Body of pancreas (tissue), 4 donors: ENCODE data around the gene MARS1. TPM values are rescaled to one million over a fixed set of nuclear protein-coding genes. Genes with fewer than 3 reads are reported as not detected.
A peak's percentile ranks its signal among the peaks of the same experiment; 100 is the strongest.
"Not testable (repeated sequence)": the region's sequence is repeated elsewhere in the genome, so short reads cannot be mapped to it uniquely, and the experiment has no call there.

Experiments
- ATAC-seq: fragments of 150-250 bp; one replicate; pipeline ENCODE4 v1.9.1; 2016
- DNase-seq, 4 donors: peaks; one replicate each; pipeline ENCODE4 v3.0.0-alpha.2; 2019
- H3K27ac ChIP-seq, 4 donors: fragments of 200-600 bp; sonication (generic); 1 replicate in 3 of 4; 2 replicates in 1 of 4; pipeline versions ENCODE4 v1.5.1 to v1.6.1; 2016 to 2019; ENCODE audit warnings: mild to moderate bottlenecking in 1 of 4, mixed read lengths in 1 of 4, moderate library complexity in 1 of 4
- H3K27me3 ChIP-seq, 2 donors: fragments of 200-600 bp; sonication (generic); one replicate each; pipeline ENCODE4 v1.6.0; 2016; ENCODE audit warnings: mild to moderate bottlenecking in 1 of 2
- H3K36me3 ChIP-seq, 2 donors: fragments of 200-600 bp; sonication (generic); replicated peaks in 1 of 2; 2 replicates each; pipeline ENCODE4 v1.5.1; 2016; ENCODE audit warnings: low read depth in 2 of 2; ENCODE audit not compliant: insufficient read depth in 1 of 2
- H3K4me1 ChIP-seq: fragments of 200-600 bp; sonication (generic); one replicate; pipeline ENCODE4 v1.6.0; 2016
- H3K4me3 ChIP-seq, 2 donors: fragments of 200-600 bp; sonication (generic); 1 replicate in 1 of 2; 2 replicates in 1 of 2; pipeline ENCODE4 v1.5.1; 2016 to 2019
- H3K9me3 ChIP-seq, 3 donors: fragments of 200-600 bp; sonication (generic); 1 replicate in 2 of 3; 2 replicates in 1 of 3; pipeline ENCODE4 v1.5.1; 2016
- POLR2A ChIP-seq, 3 donors: fragments of 450-650 bp; IDR thresholded peaks; one replicate each; pipeline ENCODE4 v1.6.1; 2016; ENCODE audit warnings: antibody characterized with exemption in 3 of 3, mild to moderate bottlenecking in 2 of 3
- WGBS, 2 donors: methylation state at CpG; one replicate each; pipeline ENCODE4 v1.1.5; 2017; 5-methylcytosine and 5-hydroxymethylcytosine counted together
- intact Hi-C: fragments of 100-400 bp; cut with DNase I; formaldehyde crosslinking; loops from one replicate; pipeline ENCODE4 v1.15.1; 2023
- total RNA-seq, 2 donors: library from RNA; depleted of rRNA; stranded (reverse); fragments of >200 nt; gene quantifications; one replicate each; pipeline ENCODE4 v1.1.0, GENCODE V29; 2016
- TF ChIP-seq, protein P1 (sequence below), 7 experiments: fragments of 450-650 bp in 4 of 7; fragments of 200-600 bp in 3 of 7; sonication (generic) in 3 of 7; IDR thresholded peaks; one replicate each; pipeline ENCODE4 v1.5.1; 2016 to 2019; ENCODE audit warnings: antibody characterized with exemption in 7 of 7

MARS1 gene
- total RNA-seq = 100 to 1,000 TPM in 1 of 2 donors, 10 to 100 TPM in 1; 61.7 to 103 TPM

DNA sequence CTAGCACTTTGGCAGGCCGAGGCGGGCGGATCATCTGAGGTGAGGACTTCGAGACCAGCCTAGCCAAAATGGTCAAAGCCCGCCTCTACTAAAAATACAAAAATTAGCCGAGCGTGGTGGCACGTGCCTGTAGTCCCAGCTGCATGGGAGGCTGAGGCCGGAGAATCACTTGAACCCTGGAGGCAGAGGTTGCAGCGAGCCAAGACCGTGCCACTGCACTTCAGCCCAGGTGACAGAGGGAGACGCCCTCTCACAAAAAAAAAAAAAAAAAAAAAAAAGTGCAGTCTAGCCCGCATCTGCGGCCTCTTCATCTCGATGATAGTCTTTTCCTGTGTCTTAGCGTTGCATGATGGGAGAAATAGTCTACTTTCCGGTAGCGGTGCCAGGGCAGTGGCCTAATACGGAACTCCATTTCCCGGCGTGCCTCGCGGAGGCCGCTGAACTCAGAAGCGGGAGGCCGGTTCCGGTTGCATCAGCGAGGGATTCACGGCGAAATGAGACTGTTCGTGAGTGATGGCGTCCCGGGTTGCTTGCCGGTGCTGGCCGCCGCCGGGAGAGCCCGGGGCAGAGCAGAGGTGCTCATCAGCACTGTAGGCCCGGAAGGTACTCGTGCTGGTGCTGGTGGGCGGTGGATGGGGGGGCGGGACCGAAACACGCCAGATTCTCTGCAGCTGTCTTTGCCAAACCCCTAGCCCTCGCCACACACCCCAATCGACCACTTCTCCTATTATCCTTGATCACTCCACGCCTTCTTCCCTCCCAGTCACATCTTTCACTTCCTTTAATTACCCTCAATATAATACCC is at the start of gene MARS1:
Gene MARS1, plus strand, starts transcription at position 472 of the 805 bp plus-strand sequence. Its CDS starts 23 bp downstream, at position 495.
- TF ChIP-seq POLR2A (IDR thresholded peaks at IDR 0.05) = peak; percentile 10 to 71 (median 71)
- TF ChIP-seq, protein P1, sequence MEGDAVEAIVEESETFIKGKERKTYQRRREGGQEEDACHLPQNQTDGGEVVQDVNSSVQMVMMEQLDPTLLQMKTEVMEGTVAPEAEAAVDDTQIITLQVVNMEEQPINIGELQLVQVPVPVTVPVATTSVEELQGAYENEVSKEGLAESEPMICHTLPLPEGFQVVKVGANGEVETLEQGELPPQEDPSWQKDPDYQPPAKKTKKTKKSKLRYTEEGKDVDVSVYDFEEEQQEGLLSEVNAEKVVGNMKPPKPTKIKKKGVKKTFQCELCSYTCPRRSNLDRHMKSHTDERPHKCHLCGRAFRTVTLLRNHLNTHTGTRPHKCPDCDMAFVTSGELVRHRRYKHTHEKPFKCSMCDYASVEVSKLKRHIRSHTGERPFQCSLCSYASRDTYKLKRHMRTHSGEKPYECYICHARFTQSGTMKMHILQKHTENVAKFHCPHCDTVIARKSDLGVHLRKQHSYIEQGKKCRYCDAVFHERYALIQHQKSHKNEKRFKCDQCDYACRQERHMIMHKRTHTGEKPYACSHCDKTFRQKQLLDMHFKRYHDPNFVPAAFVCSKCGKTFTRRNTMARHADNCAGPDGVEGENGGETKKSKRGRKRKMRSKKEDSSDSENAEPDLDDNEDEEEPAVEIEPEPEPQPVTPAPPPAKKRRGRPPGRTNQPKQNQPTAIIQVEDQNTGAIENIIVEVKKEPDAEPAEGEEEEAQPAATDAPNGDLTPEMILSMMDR (IDR thresholded peaks at IDR 0.05) = peak in 2 of 7 experiments; percentile 16 to 37
- intact Hi-C loops = no loop called here
- H3K9me3 ChIP-seq = no peaks in the 10 kb centered on the region
- no peaks in the 10 kb centered on the region for H3K27me3 ChIP-seq
- peak within 1 kb of the TSS; percentile 65 to 82 (median 72) for H3K27ac ChIP-seq
- H3K4me1 ChIP-seq = peaks cover 15% of the 10 kb centered on the region
- ATAC-seq (peak; percentile 100), DNase-seq (peak; percentile 94 to 98 (median 96))
- peaks cover 9 to 17% of the 10 kb centered on the region in 2 donors for H3K36me3 ChIP-seq
- peak within 1 kb of the TSS; percentile 96 to 98 for H3K4me3 ChIP-seq
- WGBS, 2 donors = 8 to 10% methylated on average over 46 to 47 of the region's 47 CpGs

DNA sequence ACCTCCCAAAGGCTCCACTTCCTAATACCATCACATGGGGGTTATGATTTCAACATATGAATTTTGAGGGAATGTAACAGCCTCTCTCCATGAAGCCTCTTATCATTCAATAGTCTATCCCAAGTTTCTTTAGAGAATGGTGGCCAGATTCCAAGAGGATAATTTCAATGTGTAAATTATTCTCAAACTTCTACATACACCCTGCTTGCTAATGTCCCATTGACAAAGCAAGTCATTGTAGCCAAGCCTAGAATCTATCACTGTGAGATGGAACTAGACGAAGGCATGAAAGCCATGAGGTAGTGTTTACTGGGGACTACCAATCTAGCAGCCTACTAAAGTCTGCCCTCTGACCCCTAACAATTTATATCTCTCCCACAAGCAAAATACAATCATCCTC is 49.5 kb upstream of the MARS1 start:
- TF ChIP-seq, protein P1 (IDR thresholded peaks at IDR 0.05) = no peak
- TF ChIP-seq POLR2A (IDR thresholded peaks at IDR 0.05) = no peak
- Histone ChIP-seq H3K9me3 (no peaks in the 10 kb centered on the region), H3K27me3 (no peaks in the 10 kb centered on the region), H3K27ac (no peak overlapping the region), H3K4me1 (peaks cover 5% of the 10 kb centered on the region), H3K36me3 (no peaks in the 10 kb centered on the region), H3K4me3 (no peak overlapping the region)
- no peak for ATAC-seq
- no peak for DNase-seq
- intact Hi-C loops = no loop called here
- WGBS, 2 donors = 58 to 60% methylated on average over 1 of the region's 1 CpG

DNA sequence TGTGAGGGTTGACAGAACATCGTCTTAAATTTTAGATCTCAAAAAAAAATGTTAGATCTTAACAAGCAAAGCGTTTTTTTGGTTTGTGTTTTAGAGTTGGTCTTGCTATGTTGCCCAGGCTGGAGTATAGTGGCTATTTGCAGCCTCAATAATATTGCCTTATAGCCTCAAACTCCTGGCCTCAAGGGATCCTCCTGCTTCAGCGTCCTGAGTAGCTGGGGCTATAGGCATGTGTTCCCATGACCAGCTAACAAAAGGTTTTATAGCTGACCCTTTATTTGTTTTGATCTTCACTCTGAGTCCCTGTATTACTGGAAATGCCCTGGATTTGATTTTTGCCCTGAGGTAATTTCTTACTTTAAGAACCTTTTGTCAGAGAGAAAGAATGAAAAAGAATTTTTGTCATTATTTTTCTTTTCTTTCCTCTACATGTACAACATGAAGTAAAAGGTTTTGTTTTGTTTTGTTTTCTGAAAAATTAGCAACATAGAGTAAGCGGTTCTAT is 48.1 kb upstream of the MARS1 start:
- TF ChIP-seq, protein P1 (IDR thresholded peaks at IDR 0.05) = no peak
- no peak for TF ChIP-seq POLR2A (IDR thresholded peaks at IDR 0.05)
- intact Hi-C loops = no loop called here
- DNase-seq = no peak
- H3K36me3 ChIP-seq = no peaks in the 10 kb centered on the region
- no peak for ATAC-seq
- no peak overlapping the region for H3K4me3 ChIP-seq
- H3K27me3 ChIP-seq = no peaks in the 10 kb centered on the region
- 71 to 75% methylated on average over 4 of the region's 4 CpGs for WGBS, 2 donors
- no peak overlapping the region for H3K27ac ChIP-seq
- H3K4me1 ChIP-seq = no peaks in the 10 kb centered on the region
- H3K9me3 ChIP-seq = no peaks in the 10 kb centered on the region

DNA sequence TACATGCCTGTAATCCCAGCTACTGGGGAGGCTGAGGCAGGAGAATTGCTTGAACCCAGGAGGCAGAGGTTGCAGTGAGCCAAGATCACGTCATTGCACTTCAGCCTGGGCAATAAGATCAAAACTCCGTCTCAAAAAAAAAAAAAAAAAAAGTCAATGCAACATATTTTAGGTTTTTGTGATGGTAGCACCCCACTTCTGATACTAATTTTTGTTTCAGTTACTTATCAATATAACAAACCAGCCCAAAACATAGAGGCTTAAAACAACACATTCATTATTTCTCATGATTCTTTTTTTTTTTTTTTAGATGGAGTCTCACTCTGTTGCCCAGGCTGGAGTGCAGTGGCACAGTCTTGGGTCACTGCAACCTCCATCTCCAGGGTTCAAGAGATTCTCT is 46.5 kb upstream of the MARS1 start:
- intact Hi-C loops, H3K4me3 ChIP-seq, H3K9me3 ChIP-seq, H3K27me3 ChIP-seq, H3K36me3 ChIP-seq, H3K27ac ChIP-seq, H3K4me1 ChIP-seq, ATAC-seq, DNase-seq: not testable (repeated sequence)
- WGBS, 2 donors = 71 to 86% methylated on average over 2 of the region's 2 CpGs

DNA sequence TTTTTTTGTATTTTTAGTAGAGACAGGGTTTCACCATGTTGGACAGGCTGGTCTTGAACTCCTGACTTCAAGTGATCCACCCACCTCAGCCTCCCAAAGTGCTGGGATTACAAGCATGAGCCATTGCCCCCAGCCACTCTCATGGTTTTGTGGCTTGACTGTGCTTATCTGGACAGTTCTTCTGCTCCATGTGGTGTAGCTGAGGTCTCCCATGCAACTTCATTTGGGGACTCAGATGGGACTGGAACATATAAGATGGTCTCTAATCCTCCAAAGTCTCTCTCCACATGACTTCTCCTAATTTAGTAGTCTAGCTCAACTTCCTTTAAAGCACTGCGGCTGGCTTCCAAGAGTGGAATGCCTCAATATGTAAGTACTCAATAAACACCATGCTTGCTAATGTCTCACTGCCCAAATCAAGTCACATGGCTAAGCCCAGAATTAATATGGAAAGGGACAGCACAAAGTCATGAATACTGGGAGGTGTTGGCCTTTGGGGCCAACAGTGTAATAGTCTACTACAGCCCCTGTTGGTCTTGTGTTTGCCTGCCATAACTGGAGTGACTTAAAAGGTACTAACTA is 45.9 kb upstream of the MARS1 start:
- no peak overlapping the region for H3K27ac ChIP-seq
- TF ChIP-seq, protein P1 (IDR thresholded peaks at IDR 0.05) = no peak
- TF ChIP-seq POLR2A (IDR thresholded peaks at IDR 0.05) = no peak
- H3K4me3 ChIP-seq = no peak overlapping the region
- intact Hi-C loops = no loop called here
- no peaks in the 10 kb centered on the region for H3K9me3 ChIP-seq
- DNase-seq (no peak), ATAC-seq (no peak)
- 53 to 95% methylated on average over 1 of the region's 1 CpG for WGBS, 2 donors
- H3K27me3 ChIP-seq = no peaks in the 10 kb centered on the region
- H3K4me1 ChIP-seq = no peaks in the 10 kb centered on the region
- H3K36me3 ChIP-seq = no peaks in the 10 kb centered on the region

DNA sequence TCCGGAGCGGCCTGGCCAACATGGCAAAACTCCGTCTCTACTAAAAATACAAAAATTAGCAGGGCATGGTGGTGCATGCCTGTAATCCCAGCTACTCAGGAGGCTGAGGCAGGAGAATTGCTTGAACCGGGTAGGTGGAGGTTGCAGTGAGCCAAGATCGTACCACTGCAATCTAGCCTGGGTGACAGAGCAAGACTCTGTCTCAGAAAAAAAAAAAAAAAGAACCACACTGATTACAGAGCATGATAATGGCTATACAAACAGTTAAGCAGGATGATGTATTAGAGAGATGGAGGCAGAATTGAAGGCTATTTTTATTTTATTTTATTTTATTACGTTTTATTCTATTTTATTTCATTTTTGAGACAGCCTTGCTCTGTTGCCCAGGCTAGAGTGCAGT is 43.5 kb upstream of the MARS1 start:
- H3K36me3 ChIP-seq, DNase-seq, H3K27ac ChIP-seq, H3K4me1 ChIP-seq, ATAC-seq, H3K4me3 ChIP-seq, H3K27me3 ChIP-seq, intact Hi-C loops, H3K9me3 ChIP-seq: not testable (repeated sequence)
- 72 to 73% methylated on average over 6 of the region's 6 CpGs for WGBS, 2 donors
